Measurements from ENCODE around the gene IL22RA2.

DNA sequence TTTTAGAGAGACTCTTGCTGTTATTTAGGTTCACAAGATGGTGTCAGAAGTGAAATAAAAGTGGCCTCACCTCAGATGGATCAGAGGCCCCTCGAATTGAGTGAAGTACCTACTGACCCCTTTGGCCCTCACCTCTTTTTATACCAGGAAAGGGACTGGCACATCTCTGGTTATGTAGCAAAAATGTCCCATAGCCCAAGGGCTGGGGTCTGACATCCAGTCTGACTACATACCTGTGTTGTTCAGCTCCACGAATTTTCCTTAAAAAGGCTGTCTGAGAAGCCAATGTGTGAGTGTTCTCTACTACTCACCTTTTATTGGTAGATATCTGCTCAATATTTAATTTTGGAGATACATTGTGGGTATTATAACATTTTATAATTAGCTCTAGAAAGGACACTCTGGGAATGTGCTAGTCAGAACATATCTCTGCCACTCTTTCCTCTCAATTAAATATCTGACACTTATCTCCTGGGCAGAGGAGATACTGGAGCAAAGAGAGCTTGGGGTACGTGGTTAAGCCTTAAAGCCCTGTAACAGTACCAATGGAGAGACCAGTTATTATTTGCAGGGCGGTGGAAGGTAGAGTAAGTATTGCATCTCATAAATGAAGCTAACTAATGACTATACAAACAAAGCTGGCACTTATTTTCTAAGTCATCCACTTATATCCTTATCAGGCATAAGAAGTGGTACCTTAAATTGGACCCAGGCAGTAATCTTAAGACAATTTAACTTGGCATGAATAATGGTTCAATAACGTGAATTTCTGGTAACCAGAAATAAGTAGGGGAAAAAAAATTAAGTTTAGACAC is 20.0 kb upstream of the IL22RA2 start:
- TF ChIP-seq EP300 (IDR thresholded peaks at IDR 0.05), result no peak
- no peak for TF ChIP-seq POLR2A (IDR thresholded peaks at IDR 0.05; ENCODE audit: low read depth)
- TF ChIP-seq, protein P1, sequence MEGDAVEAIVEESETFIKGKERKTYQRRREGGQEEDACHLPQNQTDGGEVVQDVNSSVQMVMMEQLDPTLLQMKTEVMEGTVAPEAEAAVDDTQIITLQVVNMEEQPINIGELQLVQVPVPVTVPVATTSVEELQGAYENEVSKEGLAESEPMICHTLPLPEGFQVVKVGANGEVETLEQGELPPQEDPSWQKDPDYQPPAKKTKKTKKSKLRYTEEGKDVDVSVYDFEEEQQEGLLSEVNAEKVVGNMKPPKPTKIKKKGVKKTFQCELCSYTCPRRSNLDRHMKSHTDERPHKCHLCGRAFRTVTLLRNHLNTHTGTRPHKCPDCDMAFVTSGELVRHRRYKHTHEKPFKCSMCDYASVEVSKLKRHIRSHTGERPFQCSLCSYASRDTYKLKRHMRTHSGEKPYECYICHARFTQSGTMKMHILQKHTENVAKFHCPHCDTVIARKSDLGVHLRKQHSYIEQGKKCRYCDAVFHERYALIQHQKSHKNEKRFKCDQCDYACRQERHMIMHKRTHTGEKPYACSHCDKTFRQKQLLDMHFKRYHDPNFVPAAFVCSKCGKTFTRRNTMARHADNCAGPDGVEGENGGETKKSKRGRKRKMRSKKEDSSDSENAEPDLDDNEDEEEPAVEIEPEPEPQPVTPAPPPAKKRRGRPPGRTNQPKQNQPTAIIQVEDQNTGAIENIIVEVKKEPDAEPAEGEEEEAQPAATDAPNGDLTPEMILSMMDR (IDR thresholded peaks at IDR 0.05), result no peak
- TF ChIP-seq POLR2AphosphoS5 (IDR thresholded peaks at IDR 0.05), result no peak
